ENCODE results near the gene LLGL1.
"Not testable (repeated sequence)": the region's sequence is repeated elsewhere in the genome, so short reads cannot be mapped to it uniquely, and the experiment has no call there.

Gene LLGL1

GRCh38 chr17:18194804-18195203 is 30.6 kb upstream of the LLGL1 start:
- DNase-seq (ENCODE audit: low spot score): no peak

- no peak for DNase-seq (ENCODE audit: low spot score)
Observed at GRCh38 chr17:18195246-18195645, 30.2 kb upstream of the LLGL1 start.

- no peak for DNase-seq (ENCODE audit: low spot score)
Observed at GRCh38 chr17:18197535-18198194, 27.8 kb upstream of the LLGL1 start.

- DNase-seq (ENCODE audit: low spot score): no peak
Observed at GRCh38 chr17:18198530-18198929, 26.9 kb upstream of the LLGL1 start.

GRCh38 chr17:18201108-18201507 is 24.3 kb upstream of the LLGL1 start:
- no peak for DNase-seq (ENCODE audit: low spot score)

- no peak for DNase-seq (ENCODE audit: low spot score)
Observed at GRCh38 chr17:18203308-18203707, 22.1 kb upstream of the LLGL1 start.

GRCh38 chr17:18205861-18206260 is 19.6 kb upstream of the LLGL1 start:
- DNase-seq (ENCODE audit: low spot score): no peak

GRCh38 chr17:18206962-18207361 is 18.5 kb upstream of the LLGL1 start:
- DNase-seq (ENCODE audit: low spot score): no peak

GRCh38 chr17:18208092-18208491 is 17.3 kb upstream of the LLGL1 start:
- DNase-seq (ENCODE audit: low spot score): no peak

GRCh38 chr17:18213666-18214270 is 11.7 kb upstream of the LLGL1 start:
- DNase-seq (ENCODE audit: low spot score): no peak

- DNase-seq (ENCODE audit: low spot score): not testable (repeated sequence)
Observed at GRCh38 chr17:18216906-18217305, 8.5 kb upstream of the LLGL1 start.

- peak; percentile 71 for DNase-seq (ENCODE audit: low spot score)
Observed at GRCh38 chr17:18217412-18218015, 7.9 kb upstream of the LLGL1 start.

- DNase-seq (ENCODE audit: low spot score): no peak
Observed at GRCh38 chr17:18218756-18219415, 6.5 kb upstream of the LLGL1 start.

- DNase-seq (ENCODE audit: low spot score): no peak
Observed at GRCh38 chr17:18224053-18224386, 1.4 kb upstream of the LLGL1 start.

GRCh38 chr17:18224387-18225120 is 881 bp upstream of the LLGL1 start:
- DNase-seq (ENCODE audit: low spot score): no peak

- no peak for DNase-seq (ENCODE audit: low spot score)
Observed at GRCh38 chr17:18225642-18226283, 328 bp downstream of the LLGL1 start.

- no peak for DNase-seq (ENCODE audit: low spot score)
Observed at GRCh38 chr17:18226284-18226945, 980 bp downstream of the LLGL1 start.

GRCh38 chr17:18227635-18228034 is 2.2 kb downstream of the LLGL1 start:
- DNase-seq (ENCODE audit: low spot score): no peak

- no peak for DNase-seq (ENCODE audit: low spot score)
Observed at GRCh38 chr17:18228176-18228682, 2.8 kb downstream of the LLGL1 start.

GRCh38 chr17:18229254-18229653 is 3.8 kb downstream of the LLGL1 start:
- DNase-seq (ENCODE audit: low spot score): no peak

GRCh38 chr17:18229771-18230170 is 4.3 kb downstream of the LLGL1 start:
- DNase-seq (ENCODE audit: low spot score): no peak
